WTC11 (cell line): ENCODE results near the gene OR5H15.

ENCODE experiments used
- CTCF ChIP-seq: fragments of 200-600 bp; IDR thresholded peaks from 2 replicates; pipeline ENCODE4 v1.8.0; 2022; ENCODE audit warnings: antibody characterized with exemption
- MAX ChIP-seq: sonication (generic); formaldehyde crosslinking; IDR thresholded peaks from 2 replicates; pipeline ENCODE4 v1.8.0; 2022; ENCODE audit warnings: mild to moderate bottlenecking, missing genetic modification reagents
- PREB ChIP-seq: sonication (generic); formaldehyde crosslinking; IDR thresholded peaks from 2 replicates; pipeline ENCODE4 v1.8.1; 2022; ENCODE audit warnings: mild to moderate bottlenecking, missing genetic modification reagents, moderate library complexity, borderline replicate concordance
- USF2 ChIP-seq: sonication (generic); formaldehyde crosslinking; IDR thresholded peaks from 2 replicates; pipeline ENCODE4 v1.8.1; 2023; ENCODE audit warnings: mild to moderate bottlenecking, missing genetic modification reagents, moderate library complexity
- ZNF121 ChIP-seq: sonication (generic); formaldehyde crosslinking; IDR thresholded peaks from 2 replicates; pipeline ENCODE4 v1.8.0; 2023; ENCODE audit warnings: missing genetic modification reagents
- ZNF671 ChIP-seq: fragments of 250-450 bp; sonication (Bioruptor Pico); IDR thresholded peaks from 2 replicates; pipeline ENCODE4 v1.8.0; 2021; ENCODE audit warnings: mild to moderate bottlenecking

GRCh38 chr3:98180319-98180890 lies 13.9 kb downstream of the OR5H15 start:
- no peak for TF ChIP-seq ZNF671 (CRISPR knock-in tag)
- no peak for TF ChIP-seq MAX (CRISPR knock-in tag)
- no peak for TF ChIP-seq CTCF
- no peak for TF ChIP-seq ZNF121 (CRISPR knock-in tag)
- no peak for TF ChIP-seq PREB
- TF ChIP-seq USF2, result no peak
